Caco-2 (cell line): ENCODE measurements around the gene PHPT1. TPM values are rescaled to one million over a fixed set of nuclear protein-coding genes. Genes with fewer than 3 reads are reported as not detected.

Experiments used
- BruUV-seq: library from RNA; stranded (reverse); fragments of 400-500 nt; replicated peaks from 2 replicates; lab custom pipeline; 2021; lab: Mats Ljungman, UMichigan
- CTCF ChIA-PET: fragments of 300-600 bp; sonication (Branson Sonifier 250); formaldehyde crosslinking; loops from one replicate; lab custom pipeline; 2022; ENCODE audit warnings: antibody characterized with exemption; lab: Charles Lee
- POLR2A ChIA-PET: fragments of 300-600 bp; sonication (Branson Sonifier 250); formaldehyde crosslinking; loops from one replicate; lab custom pipeline; 2022; ENCODE audit warnings: antibody characterized with exemption; lab: Charles Lee
- DNase-seq, 2 experiments: peaks; one replicate each; pipeline versions ENCODE4 v3.0.0 to v3.0.0-alpha.2; 2020 to 2022
- H3K27me3 ChIP-seq: replicated peaks from 2 replicates; pipeline ENCODE4 v1.6.0; 2011; ENCODE audit warnings: low read length; ENCODE audit not compliant: control insufficient read depth, insufficient read depth
- H3K36me3 ChIP-seq: 2 replicates; pipeline ENCODE4 v1.5.1; 2011; ENCODE audit warnings: low read length; ENCODE audit not compliant: control insufficient read depth, insufficient read depth
- H3K4me1 ChIP-seq: fragments of 250-450 bp; sonication (Bioruptor Pico); 2 replicates; pipeline ENCODE4 v1.5.1; 2020; ENCODE audit warnings: mild to moderate bottlenecking
- H3K4me3 ChIP-seq: 2 replicates; pipeline ENCODE4 v1.5.1; 2011; ENCODE audit warnings: low read depth, mild to moderate bottlenecking, control low read depth, low read length
- H3K9me3 ChIP-seq: fragments of 250-450 bp; sonication (Bioruptor Pico); 2 replicates; pipeline ENCODE4 v1.5.1; 2020; ENCODE audit warnings: mild to moderate bottlenecking, moderate library complexity
- H3K27ac Mint-ChIP-seq: one replicate; pipeline ENCODE4 v1.8.0; 2022; ENCODE audit warnings: mixed read lengths; ENCODE audit not compliant: unreplicated experiment
- H3K27me3 Mint-ChIP-seq: one replicate; pipeline ENCODE4 v1.8.0; 2022; ENCODE audit warnings: mixed read lengths; ENCODE audit not compliant: insufficient read depth, unreplicated experiment
- H3K36me3 Mint-ChIP-seq: one replicate; pipeline ENCODE4 v1.8.0; 2022; ENCODE audit warnings: mild to moderate bottlenecking, mixed read lengths; ENCODE audit not compliant: insufficient read depth, unreplicated experiment
- H3K4me1 Mint-ChIP-seq: one replicate; pipeline ENCODE4 v1.8.0; 2022; ENCODE audit warnings: low read depth, mixed read lengths; ENCODE audit not compliant: unreplicated experiment
- H3K4me3 Mint-ChIP-seq: one replicate; pipeline ENCODE4 v1.8.0; 2022; ENCODE audit warnings: mild to moderate bottlenecking, moderate library complexity, mixed read lengths; ENCODE audit not compliant: unreplicated experiment
- H3K9me3 Mint-ChIP-seq: one replicate; pipeline ENCODE4 v1.8.0; 2022; ENCODE audit warnings: mixed read lengths; ENCODE audit not compliant: unreplicated experiment
- intact Hi-C: fragments of 100-400 bp; cut with micrococcal nuclease; formaldehyde crosslinking; loops from one replicate; pipeline ENCODE4 v1.10.0; 2022; ENCODE audit not compliant: unreplicated experiment
- total RNA-seq: library from RNA; stranded (reverse); gene quantifications from 2 replicates; pipeline ENCODE4 v1.2.3, GENCODE V29; 2022
- TF ChIP-seq, protein P1 (sequence below), 2 experiments: fragments of 200-600 bp in 1 of 2; IDR thresholded peaks; 1 replicate in 1 of 2; 2 replicates in 1 of 2; pipeline versions ENCODE4 v1.5.1 to v1.8.0; 2011 to 2022; ENCODE audit warnings: antibody characterized with exemption in 1 of 2, control low read depth in 1 of 2, inconsistent platforms in 1 of 2, low read depth in 1 of 2, low read length in 1 of 2, mild to moderate bottlenecking in 1 of 2, moderate library complexity in 1 of 2; ENCODE audit not compliant: insufficient read depth in 1 of 2, severe bottlenecking in 1 of 2, unreplicated experiment in 1 of 2

PHPT1 gene
- total RNA-seq, 1 experiment from 2014 or later = 105 TPM

GRCh38 chr9:136825295-136826187 is 23.7 kb upstream of the PHPT1 start:
- Histone ChIP-seq H3K4me3 (no peak overlapping the region), H3K9me3 (no peaks in the 10 kb centered on the region), H3K4me1 (no peaks in the 10 kb centered on the region), H3K36me3 (peaks cover 5% of the 10 kb centered on the region), H3K27me3 (no peaks in the 10 kb centered on the region)
- intact Hi-C loops = no loop called here
- ChIA-PET CTCF (interaction anchor here (1.4 kb wide), 1 partner anchor 17 kb away, joined by 4 read pairs; the partner anchor contains the start of gene AJM1), POLR2A (no interaction called here)
- Mint-ChIP-seq H3K4me1 (no peaks in the 10 kb centered on the region), H3K9me3 (no peaks in the 10 kb centered on the region), H3K36me3 (peaks cover 73% of the 10 kb centered on the region), H3K27me3 (no peaks in the 10 kb centered on the region), H3K4me3 (no peak overlapping the region), H3K27ac (no peak overlapping the region)
- no peak for DNase-seq
- TF ChIP-seq, protein P1, sequence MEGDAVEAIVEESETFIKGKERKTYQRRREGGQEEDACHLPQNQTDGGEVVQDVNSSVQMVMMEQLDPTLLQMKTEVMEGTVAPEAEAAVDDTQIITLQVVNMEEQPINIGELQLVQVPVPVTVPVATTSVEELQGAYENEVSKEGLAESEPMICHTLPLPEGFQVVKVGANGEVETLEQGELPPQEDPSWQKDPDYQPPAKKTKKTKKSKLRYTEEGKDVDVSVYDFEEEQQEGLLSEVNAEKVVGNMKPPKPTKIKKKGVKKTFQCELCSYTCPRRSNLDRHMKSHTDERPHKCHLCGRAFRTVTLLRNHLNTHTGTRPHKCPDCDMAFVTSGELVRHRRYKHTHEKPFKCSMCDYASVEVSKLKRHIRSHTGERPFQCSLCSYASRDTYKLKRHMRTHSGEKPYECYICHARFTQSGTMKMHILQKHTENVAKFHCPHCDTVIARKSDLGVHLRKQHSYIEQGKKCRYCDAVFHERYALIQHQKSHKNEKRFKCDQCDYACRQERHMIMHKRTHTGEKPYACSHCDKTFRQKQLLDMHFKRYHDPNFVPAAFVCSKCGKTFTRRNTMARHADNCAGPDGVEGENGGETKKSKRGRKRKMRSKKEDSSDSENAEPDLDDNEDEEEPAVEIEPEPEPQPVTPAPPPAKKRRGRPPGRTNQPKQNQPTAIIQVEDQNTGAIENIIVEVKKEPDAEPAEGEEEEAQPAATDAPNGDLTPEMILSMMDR (IDR thresholded peaks at IDR 0.05; ENCODE audit: insufficient read depth in 1 of 2, low read depth in 1 of 2, low read length in 1 of 2, severe bottlenecking in 1 of 2, unreplicated experiment in 1 of 2) = no peak
- no TSS peak for BruUV-seq

- DNase-seq = no peak
- no peak overlapping the region for H3K4me3 ChIP-seq
- Mint-ChIP-seq H3K27ac (no peak overlapping the region), H3K4me3 (no peak overlapping the region), H3K36me3 (peaks cover 72% of the 10 kb centered on the region), H3K27me3 (no peaks in the 10 kb centered on the region), H3K4me1 (no peaks in the 10 kb centered on the region), H3K9me3 (no peaks in the 10 kb centered on the region)
- intact Hi-C loops = no loop called here
- ChIA-PET CTCF (interaction anchor here (1.4 kb wide), 1 partner anchor 16 kb away, joined by 4 read pairs; the partner anchor contains the start of gene AJM1), POLR2A (no interaction called here)
- no peaks in the 10 kb centered on the region for H3K27me3 ChIP-seq
- no peaks in the 10 kb centered on the region for H3K9me3 ChIP-seq
- H3K36me3 ChIP-seq = peaks cover 5% of the 10 kb centered on the region
- BruUV-seq = no TSS peak
- TF ChIP-seq, protein P1 (IDR thresholded peaks at IDR 0.05; ENCODE audit: insufficient read depth in 1 of 2, low read depth in 1 of 2, low read length in 1 of 2, severe bottlenecking in 1 of 2, unreplicated experiment in 1 of 2) = no peak
- H3K4me1 ChIP-seq = no peaks in the 10 kb centered on the region
These were observed 23.0 kb upstream of the PHPT1 start for GRCh38 chr9:136826188-136826541.

DNA sequence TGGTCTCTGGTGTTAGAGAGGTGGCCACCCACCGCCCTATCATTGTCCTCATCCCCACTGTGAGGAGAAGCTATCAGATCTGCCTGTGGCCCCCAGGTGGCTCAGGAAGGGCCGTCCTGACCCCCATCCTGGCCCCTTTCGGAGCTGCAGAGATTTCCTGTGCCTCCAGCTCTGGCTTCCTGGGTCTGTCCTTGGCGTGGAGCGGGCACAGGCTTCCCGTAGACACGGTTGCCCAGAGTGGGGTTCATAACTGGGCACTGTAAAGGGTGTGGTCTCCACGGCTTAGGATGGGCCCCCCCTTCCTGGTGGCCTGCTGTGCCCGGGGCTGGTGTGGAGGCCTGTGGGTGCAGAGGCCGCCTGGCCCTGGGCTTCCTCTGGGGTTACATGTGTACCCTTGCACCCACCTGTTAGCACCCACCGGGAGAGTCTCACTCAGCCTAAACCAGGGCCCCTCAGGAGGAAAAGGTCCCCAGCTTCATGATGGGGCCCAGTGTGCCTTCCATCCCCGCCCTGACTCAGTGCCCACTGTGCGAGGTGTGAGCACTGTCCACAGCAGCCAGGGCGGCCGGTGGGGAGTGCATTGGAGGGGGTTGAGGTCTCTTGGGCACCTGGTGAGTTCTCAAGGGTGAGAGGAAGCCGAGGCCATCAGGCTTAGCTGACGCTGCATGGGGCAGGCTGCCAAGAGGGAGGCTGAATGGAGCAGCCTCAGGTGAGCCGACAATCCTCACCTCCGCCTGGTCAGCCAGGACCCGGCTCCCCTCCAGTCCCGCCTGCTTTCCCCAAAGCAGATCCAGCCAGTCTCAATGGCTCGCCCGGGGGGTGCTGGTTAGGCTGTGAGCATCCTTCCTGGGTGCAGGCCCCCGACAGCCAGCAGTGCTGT is 22.3 kb upstream of the PHPT1 start:
- Mint-ChIP-seq H3K9me3 (no peaks in the 10 kb centered on the region), H3K27me3 (no peaks in the 10 kb centered on the region), H3K4me3 (no peak overlapping the region), H3K4me1 (no peaks in the 10 kb centered on the region), H3K27ac (no peak overlapping the region), H3K36me3 (peaks cover 74% of the 10 kb centered on the region)
- Histone ChIP-seq H3K9me3 (no peaks in the 10 kb centered on the region), H3K4me3 (no peak overlapping the region), H3K27me3 (no peaks in the 10 kb centered on the region), H3K36me3 (peaks cover 5% of the 10 kb centered on the region), H3K4me1 (no peaks in the 10 kb centered on the region)
- POLR2A ChIA-PET = no interaction called here
- TF ChIP-seq, protein P1 (IDR thresholded peaks at IDR 0.05; ENCODE audit: insufficient read depth in 1 of 2, low read depth in 1 of 2, low read length in 1 of 2, severe bottlenecking in 1 of 2, unreplicated experiment in 1 of 2) = no peak
- intact Hi-C loops = no loop called here
- CTCF ChIA-PET = interaction anchor here (1.4 kb wide), 1 partner anchor 15 kb away, joined by 4 read pairs; the partner anchor contains the start of gene AJM1
- no TSS peak for BruUV-seq
- DNase-seq = no peak
